Nephron progenitor cell (in vitro differentiated cells): ENCODE results near the gene NELL2.

Source experiments
- DNase-seq: peaks from one replicate; pipeline ENCODE4 v3.0.0; 2021
- H3K27ac Mint-ChIP-seq: 2 replicates; pipeline ENCODE4 v1.8.0; 2021; ENCODE audit warnings: mild to moderate bottlenecking, moderate library complexity, mixed read lengths
- H3K27me3 Mint-ChIP-seq: 2 replicates; pipeline ENCODE4 v1.8.0; 2021; ENCODE audit warnings: mild to moderate bottlenecking, low read depth, mixed read lengths; ENCODE audit not compliant: poor library complexity
- H3K36me3 Mint-ChIP-seq: 2 replicates; pipeline ENCODE4 v1.8.0; 2021; ENCODE audit warnings: low read depth, mixed read lengths
- H3K4me1 Mint-ChIP-seq: 2 replicates; pipeline ENCODE4 v1.8.0; 2021; ENCODE audit warnings: mixed read lengths
- H3K4me3 Mint-ChIP-seq: 2 replicates; pipeline ENCODE4 v1.8.0; 2021; ENCODE audit warnings: mild to moderate bottlenecking, moderate library complexity, mixed read lengths
- H3K9me3 Mint-ChIP-seq: 2 replicates; pipeline ENCODE4 v1.8.0; 2021; ENCODE audit warnings: mild to moderate bottlenecking, moderate library complexity, mixed read lengths
- CTCF ChIP-seq: fragments of 200-600 bp; sonication (generic); IDR thresholded peaks from 2 replicates; pipeline ENCODE4 v1.5.0; 2021; ENCODE audit warnings: antibody characterized with exemption

The NELL2 gene

GRCh38 chr12:44654646-44655639 lies 221.2 kb downstream of the NELL2 start:
- Mint-ChIP-seq H3K27ac (peak overlapping the region; percentile 2), H3K4me3 (no peak overlapping the region), H3K4me1 (peaks cover 28% of the 10 kb centered on the region), H3K36me3 (no peaks in the 10 kb centered on the region), H3K9me3 (peaks cover 4% of the 10 kb centered on the region), H3K27me3 (no peaks in the 10 kb centered on the region)
- no peak for TF ChIP-seq CTCF
- peak; percentile 9 for DNase-seq

GRCh38 chr12:44653861-44654527 lies 222.1 kb downstream of the NELL2 start:
- Mint-ChIP-seq H3K4me3 (no peak overlapping the region), H3K27ac (peak overlapping the region; percentile 2)

GRCh38 chr12:44649693-44650092 lies 226.4 kb downstream of the NELL2 start:
- no peaks in the 10 kb centered on the region for H3K9me3 Mint-ChIP-seq
- H3K36me3 Mint-ChIP-seq: no peaks in the 10 kb centered on the region
- no peak for DNase-seq
- TF ChIP-seq CTCF: no peak
- H3K27me3 Mint-ChIP-seq: peaks cover 8% of the 10 kb centered on the region
- no peak overlapping the region for H3K4me3 Mint-ChIP-seq
- peaks cover 18% of the 10 kb centered on the region for H3K4me1 Mint-ChIP-seq
- no peak overlapping the region for H3K27ac Mint-ChIP-seq

More at GRCh38 chr12:44653861-44654527, 222.1 kb downstream of the NELL2 start:
- TF ChIP-seq CTCF: no peak
- Mint-ChIP-seq H3K9me3 (peaks cover 1% of the 10 kb centered on the region), H3K36me3 (no peaks in the 10 kb centered on the region), H3K4me1 (peaks cover 28% of the 10 kb centered on the region), H3K27me3 (peaks cover 5% of the 10 kb centered on the region)
- no peak for DNase-seq

GRCh38 chr12:44647917-44648690 lies 228.0 kb downstream of the NELL2 start:
- TF ChIP-seq CTCF: no peak
- no peaks in the 10 kb centered on the region for H3K36me3 Mint-ChIP-seq
- no peak for DNase-seq
- H3K27ac Mint-ChIP-seq: no peak overlapping the region
- H3K4me1 Mint-ChIP-seq: peaks cover 2% of the 10 kb centered on the region
- no peak overlapping the region for H3K4me3 Mint-ChIP-seq
- peaks cover 8% of the 10 kb centered on the region for H3K27me3 Mint-ChIP-seq
- H3K9me3 Mint-ChIP-seq: no peaks in the 10 kb centered on the region

GRCh38 chr12:44640427-44641190 lies 235.5 kb downstream of the NELL2 start:
- Mint-ChIP-seq H3K4me3 (no peak overlapping the region), H3K27me3 (no peaks in the 10 kb centered on the region), H3K36me3 (no peaks in the 10 kb centered on the region), H3K4me1 (peaks cover 3% of the 10 kb centered on the region), H3K27ac (no peak overlapping the region), H3K9me3 (no peaks in the 10 kb centered on the region)
- no peak for DNase-seq
- no peak for TF ChIP-seq CTCF
